ENCODE data around the gene ABR. TPM values are rescaled to one million over a fixed set of nuclear protein-coding genes. Genes with fewer than 3 reads are reported as not detected.

ABR gene
- total RNA-seq, 1 donor from 2014 or later = 66.7 TPM

DNA sequence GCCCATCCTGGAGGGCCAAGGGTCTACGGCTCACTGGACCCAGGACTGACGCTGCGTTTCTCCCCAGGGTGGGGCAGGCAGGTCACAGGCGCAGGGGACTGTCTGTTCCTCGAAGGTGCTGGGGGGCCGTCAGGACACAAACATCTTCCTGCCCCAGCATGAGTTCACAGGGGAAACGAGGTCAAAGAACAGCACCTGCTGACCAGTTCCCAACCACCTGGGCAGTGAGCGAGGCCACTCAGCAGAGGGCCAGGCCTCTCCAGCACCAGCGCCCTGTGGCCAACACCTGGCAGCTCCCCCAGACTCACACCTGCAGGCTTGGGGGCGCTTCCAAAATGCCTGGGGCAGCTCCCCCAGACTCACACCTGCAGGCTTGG, 153.2 kb downstream of the ABR start:
- H3K27me3 Mint-ChIP-seq (ENCODE audit: insufficient read depth) = no peaks in the 10 kb centered on the region
- H3K9me3 Mint-ChIP-seq = no peaks in the 10 kb centered on the region
- peaks cover 3% of the 10 kb centered on the region for H3K36me3 Mint-ChIP-seq (ENCODE audit: low read depth)
- H3K27ac Mint-ChIP-seq = no peak overlapping the region
- intact Hi-C loops (cut with micrococcal nuclease) = no loop called here
- H3K4me1 Mint-ChIP-seq (ENCODE audit: low read depth) = no peaks in the 10 kb centered on the region
- DNase-seq (ENCODE audit: low spot score) = no peak
- H3K4me3 Mint-ChIP-seq = no peak overlapping the region

DNA sequence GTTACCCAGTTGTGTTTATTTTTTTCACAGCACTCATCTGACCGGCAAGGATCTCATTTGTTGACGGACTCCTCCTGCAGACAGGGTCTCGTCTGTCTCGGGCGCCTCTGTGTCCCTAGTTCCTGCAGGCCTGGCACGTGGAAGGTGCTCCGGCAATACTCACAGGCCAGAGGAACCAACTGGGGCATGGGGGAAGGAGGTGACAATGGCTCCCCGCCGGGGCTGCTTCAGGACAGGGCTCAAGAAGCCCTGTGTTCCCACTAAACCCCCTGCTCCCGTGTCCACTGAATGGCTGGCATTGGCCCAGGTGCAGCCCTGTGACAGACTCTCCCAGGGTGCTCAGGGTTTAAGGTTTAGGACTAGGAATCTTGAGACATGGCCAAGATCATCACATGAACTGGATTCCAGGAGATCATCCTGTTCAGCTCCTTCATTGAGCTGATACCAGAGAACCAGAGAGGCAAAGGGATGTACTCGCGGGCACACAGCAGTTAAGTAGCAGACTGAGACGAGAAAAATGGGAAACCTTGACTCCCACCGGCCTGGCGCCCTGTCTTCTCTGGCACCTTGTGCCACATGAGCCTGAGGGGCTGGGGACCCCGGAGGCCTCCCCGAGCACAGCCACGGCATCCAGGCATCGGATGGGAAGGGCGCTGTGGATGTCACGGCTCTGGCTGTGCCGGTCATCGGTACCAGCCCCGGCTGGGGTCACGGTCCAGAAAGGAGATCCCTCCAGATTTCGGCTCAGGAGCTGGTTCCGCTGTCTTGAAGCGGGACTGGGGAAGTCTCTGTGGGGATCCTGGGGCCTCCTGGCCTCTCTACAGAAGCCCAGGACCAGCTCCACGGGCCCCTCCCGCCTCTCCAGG, 153.8 kb downstream of the ABR start:
- Mint-ChIP-seq H3K4me1 (ENCODE audit: low read depth) (no peaks in the 10 kb centered on the region), H3K27ac (no peak overlapping the region), H3K9me3 (no peaks in the 10 kb centered on the region), H3K27me3 (ENCODE audit: insufficient read depth) (no peaks in the 10 kb centered on the region), H3K36me3 (ENCODE audit: low read depth) (peaks cover 3% of the 10 kb centered on the region), H3K4me3 (no peak overlapping the region)
- no peak for DNase-seq (ENCODE audit: low spot score)
- intact Hi-C loops (cut with micrococcal nuclease) = no loop called here

DNA sequence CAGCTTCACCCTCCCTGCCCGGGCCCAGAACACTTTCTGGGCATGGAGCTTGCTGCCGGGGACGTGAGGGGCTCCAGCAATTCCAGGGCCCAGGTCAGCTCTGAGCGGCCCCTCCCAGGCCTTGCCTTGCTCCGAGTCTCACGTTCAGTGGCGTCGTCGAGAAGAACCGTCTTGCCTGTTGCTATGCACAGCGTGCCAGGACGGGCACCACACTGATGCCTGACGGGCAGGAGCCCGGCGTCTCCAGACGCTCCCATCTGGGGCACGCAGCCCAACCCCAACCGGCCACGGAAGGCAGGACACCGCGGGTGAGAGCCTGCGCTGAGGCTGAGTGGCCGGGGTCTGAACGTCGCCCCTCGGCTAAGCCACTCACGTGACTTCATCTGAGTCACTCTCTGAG, 155.7 kb downstream of the ABR start:
- no peaks in the 10 kb centered on the region for H3K27me3 Mint-ChIP-seq (ENCODE audit: insufficient read depth)
- H3K4me1 Mint-ChIP-seq (ENCODE audit: low read depth) = no peaks in the 10 kb centered on the region
- intact Hi-C loops (cut with micrococcal nuclease) = no loop called here
- H3K36me3 Mint-ChIP-seq (ENCODE audit: low read depth) = peaks cover 3% of the 10 kb centered on the region
- H3K4me3 Mint-ChIP-seq = no peak overlapping the region
- no peak overlapping the region for H3K27ac Mint-ChIP-seq
- DNase-seq (ENCODE audit: low spot score) = no peak
- no peaks in the 10 kb centered on the region for H3K9me3 Mint-ChIP-seq

DNA sequence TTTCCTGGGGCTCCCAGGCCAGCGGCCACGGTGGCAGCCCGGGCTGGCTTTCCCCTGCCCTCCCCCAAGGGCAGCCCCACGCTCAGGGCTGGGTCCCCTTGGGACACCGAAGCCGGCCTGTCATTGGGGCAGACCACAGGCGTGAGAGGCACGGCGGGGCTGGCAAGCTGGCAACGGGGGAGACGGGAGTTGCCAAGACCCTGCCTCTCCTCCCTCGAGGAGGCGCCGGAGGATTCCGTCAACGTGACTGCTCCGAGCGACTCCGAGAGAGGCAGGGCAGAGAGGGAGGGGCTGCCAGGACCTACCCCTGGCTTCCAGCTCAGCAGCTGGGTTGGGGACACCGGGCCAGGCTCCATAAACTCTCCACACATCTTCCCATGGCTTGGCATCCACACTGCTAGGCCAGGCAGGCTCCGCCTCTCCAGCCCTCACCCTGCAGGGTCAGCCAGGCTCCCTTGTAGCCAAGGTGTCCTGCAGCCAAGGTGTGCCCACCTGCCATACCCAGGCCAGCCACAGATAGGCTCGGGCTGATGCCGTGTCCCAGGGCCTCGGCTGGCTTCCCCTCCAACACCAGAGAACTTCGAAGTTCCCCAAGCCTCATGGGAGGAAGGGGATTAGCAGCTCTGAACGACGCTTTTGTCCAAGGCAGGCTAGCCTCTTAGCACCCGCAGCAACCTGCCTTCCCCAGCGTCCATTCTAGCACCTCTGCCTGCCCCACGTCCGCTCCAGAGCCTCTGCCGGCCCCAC, 157.3 kb downstream of the ABR start:
- H3K27me3 Mint-ChIP-seq (ENCODE audit: insufficient read depth) = no peaks in the 10 kb centered on the region
- H3K9me3 Mint-ChIP-seq = no peaks in the 10 kb centered on the region
- no peak overlapping the region for H3K4me3 Mint-ChIP-seq
- H3K4me1 Mint-ChIP-seq (ENCODE audit: low read depth) = no peaks in the 10 kb centered on the region
- intact Hi-C loops (cut with micrococcal nuclease) = no loop called here
- no peak overlapping the region for H3K27ac Mint-ChIP-seq
- H3K36me3 Mint-ChIP-seq (ENCODE audit: low read depth) = peaks cover 3% of the 10 kb centered on the region
- DNase-seq (ENCODE audit: low spot score) = no peak

DNA sequence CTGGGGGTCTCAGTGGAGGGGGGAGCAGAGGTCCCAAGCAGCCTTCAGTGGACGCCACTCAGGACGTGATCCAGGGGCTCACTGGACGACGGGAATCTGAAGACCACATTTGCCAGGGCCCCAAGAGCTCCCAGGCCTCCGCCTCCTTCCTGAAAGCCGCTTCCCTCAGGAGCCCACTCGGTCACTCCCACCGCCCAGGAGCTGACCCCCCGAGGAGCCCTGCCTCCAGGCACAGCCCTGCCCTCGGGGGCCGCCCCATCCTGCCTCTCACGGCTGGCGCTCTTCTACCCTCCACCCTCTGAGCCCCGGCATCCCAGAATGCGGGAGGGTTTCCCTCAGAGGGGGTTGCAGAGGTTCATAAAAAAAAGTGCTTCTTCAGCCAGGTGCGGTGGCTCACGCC, 158.6 kb downstream of the ABR start:
- Mint-ChIP-seq H3K4me3 (no peak overlapping the region), H3K27me3 (ENCODE audit: insufficient read depth) (no peaks in the 10 kb centered on the region)
- intact Hi-C loops (cut with micrococcal nuclease) = no loop called here

DNA sequence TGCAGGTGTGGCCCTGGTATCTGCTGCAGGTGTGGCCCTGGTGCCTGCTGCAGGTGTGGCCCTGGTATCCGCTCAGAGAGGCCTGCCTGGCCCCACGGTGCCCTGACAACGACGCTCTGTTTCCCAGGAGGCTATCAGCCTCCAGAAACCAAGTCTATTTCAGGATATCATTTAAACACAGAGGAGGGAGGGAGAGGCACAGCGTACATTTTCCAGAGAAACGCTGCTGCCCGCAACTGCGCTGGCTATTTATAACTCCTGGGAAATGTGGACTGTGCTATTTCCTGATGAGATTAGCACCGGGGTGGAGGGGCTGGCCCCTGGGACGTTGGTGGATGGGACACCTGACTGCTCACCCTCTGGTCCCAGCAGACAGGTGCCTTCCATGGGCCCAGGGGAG, 160.3 kb downstream of the ABR start:
- DNase-seq (ENCODE audit: low spot score) = no peak
- H3K27ac Mint-ChIP-seq = no peak overlapping the region
- H3K9me3 Mint-ChIP-seq = no peaks in the 10 kb centered on the region
- no peaks in the 10 kb centered on the region for H3K27me3 Mint-ChIP-seq (ENCODE audit: insufficient read depth)
- H3K4me3 Mint-ChIP-seq = no peak overlapping the region
- intact Hi-C loops (cut with micrococcal nuclease) = no loop called here
- H3K4me1 Mint-ChIP-seq (ENCODE audit: low read depth) = no peaks in the 10 kb centered on the region
- no peaks in the 10 kb centered on the region for H3K36me3 Mint-ChIP-seq (ENCODE audit: low read depth)

More for the DNA sequence above, 158.6 kb downstream of the ABR start:
- H3K9me3 Mint-ChIP-seq = no peaks in the 10 kb centered on the region
- no peak for DNase-seq (ENCODE audit: low spot score)
- no peaks in the 10 kb centered on the region for H3K4me1 Mint-ChIP-seq (ENCODE audit: low read depth)
- peaks cover 3% of the 10 kb centered on the region for H3K36me3 Mint-ChIP-seq (ENCODE audit: low read depth)
- H3K27ac Mint-ChIP-seq = no peak overlapping the region

DNA sequence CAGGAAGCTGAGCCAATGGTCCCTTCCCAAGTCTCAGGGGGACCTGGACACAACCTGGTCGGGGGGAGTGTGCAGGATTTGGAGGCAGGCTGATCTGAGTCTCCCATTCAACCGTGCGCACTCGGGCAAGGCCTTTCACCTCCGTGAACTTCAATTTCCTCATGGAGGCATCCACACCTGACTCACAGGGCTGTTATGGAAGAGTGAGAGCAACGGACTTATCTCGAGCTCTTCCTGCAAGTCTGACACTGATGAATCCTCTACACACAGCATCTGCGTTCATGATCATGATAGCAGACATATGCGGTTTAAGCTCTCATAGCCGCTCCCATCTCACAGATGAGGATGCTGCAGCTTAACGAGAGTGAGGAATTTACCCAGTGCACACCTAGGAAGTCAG, 161.2 kb downstream of the ABR start:
- no peaks in the 10 kb centered on the region for H3K4me1 Mint-ChIP-seq (ENCODE audit: low read depth)
- intact Hi-C loops (cut with micrococcal nuclease) = no loop called here
- no peak overlapping the region for H3K4me3 Mint-ChIP-seq
- H3K9me3 Mint-ChIP-seq = no peaks in the 10 kb centered on the region
- DNase-seq (ENCODE audit: low spot score) = no peak
- H3K36me3 Mint-ChIP-seq (ENCODE audit: low read depth) = no peaks in the 10 kb centered on the region
- no peak overlapping the region for H3K27ac Mint-ChIP-seq
- H3K27me3 Mint-ChIP-seq (ENCODE audit: insufficient read depth) = no peaks in the 10 kb centered on the region

DNA sequence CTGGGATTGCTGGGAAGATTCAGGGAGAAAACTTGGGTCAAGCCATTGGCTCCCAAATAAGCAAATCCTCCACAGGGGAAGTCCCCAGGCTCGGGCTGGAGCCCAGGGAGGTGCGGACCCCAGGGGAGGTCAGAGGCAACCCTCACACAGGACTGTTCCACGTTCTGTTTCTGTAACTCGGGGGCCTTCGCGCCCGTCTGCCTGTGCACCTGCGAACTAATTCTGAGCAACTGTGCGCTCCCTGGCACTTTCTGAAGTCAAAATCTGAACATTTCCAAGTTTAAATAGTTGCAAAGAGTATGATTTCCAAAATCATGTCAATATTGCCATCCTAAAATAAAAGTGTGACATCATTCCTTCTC, 166.1 kb downstream of the ABR start:
- no peak overlapping the region for H3K4me3 Mint-ChIP-seq
- no peaks in the 10 kb centered on the region for H3K9me3 Mint-ChIP-seq
- DNase-seq (ENCODE audit: low spot score) = no peak
- H3K36me3 Mint-ChIP-seq (ENCODE audit: low read depth) = no peaks in the 10 kb centered on the region
- intact Hi-C loops (cut with micrococcal nuclease) = no loop called here
- no peaks in the 10 kb centered on the region for H3K4me1 Mint-ChIP-seq (ENCODE audit: low read depth)
- no peaks in the 10 kb centered on the region for H3K27me3 Mint-ChIP-seq (ENCODE audit: insufficient read depth)
- H3K27ac Mint-ChIP-seq = no peak overlapping the region

DNA sequence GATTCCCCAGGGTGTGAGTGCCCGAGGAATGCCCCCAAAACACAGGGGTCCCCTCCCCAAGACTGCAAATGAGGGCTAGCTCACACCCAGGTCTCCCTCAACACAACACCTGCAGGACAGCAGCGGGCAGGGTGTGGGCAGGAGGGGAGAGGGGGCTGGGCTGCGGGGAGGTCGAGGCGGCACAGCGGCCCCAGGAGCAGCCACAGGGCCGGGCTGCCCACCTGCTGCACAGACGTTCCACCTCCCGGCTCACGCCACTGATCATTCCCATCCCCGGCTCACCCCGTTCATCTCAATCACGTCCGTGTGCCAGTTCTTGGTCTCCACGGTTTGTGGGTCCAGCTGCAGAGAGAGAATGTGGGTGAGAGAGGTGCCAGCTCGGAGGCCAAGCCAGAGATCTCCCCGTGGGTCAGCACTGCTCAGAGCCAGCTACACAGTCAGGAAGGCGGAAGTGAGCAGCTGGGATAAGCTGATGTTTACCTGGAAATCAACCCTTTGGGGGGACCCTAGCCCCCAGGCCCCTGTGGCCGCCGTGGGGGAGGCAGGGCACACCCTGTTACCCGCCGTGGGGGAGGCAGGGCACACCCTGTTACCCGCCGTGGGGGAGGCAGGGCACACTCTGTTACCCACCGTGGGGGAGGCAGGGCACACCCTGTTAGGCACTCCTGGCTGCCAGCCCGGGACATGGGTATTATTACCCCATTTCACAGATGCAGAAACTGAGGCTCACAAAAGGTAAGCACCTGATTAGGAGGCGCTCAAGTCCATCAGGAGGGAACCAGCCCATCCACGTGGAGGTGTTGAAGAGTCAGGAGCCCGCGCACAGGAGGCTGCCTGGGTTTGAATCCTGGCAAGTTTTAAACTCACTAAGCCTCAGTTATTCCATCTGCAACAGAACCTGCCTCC, 166.7 kb downstream of the ABR start:
- Mint-ChIP-seq H3K4me1 (ENCODE audit: low read depth) (no peaks in the 10 kb centered on the region), H3K4me3 (no peak overlapping the region), H3K27me3 (ENCODE audit: insufficient read depth) (no peaks in the 10 kb centered on the region), H3K36me3 (ENCODE audit: low read depth) (no peaks in the 10 kb centered on the region), H3K27ac (no peak overlapping the region), H3K9me3 (no peaks in the 10 kb centered on the region)
- intact Hi-C loops (cut with micrococcal nuclease) = no loop called here
- DNase-seq (ENCODE audit: low spot score) = no peak

DNA sequence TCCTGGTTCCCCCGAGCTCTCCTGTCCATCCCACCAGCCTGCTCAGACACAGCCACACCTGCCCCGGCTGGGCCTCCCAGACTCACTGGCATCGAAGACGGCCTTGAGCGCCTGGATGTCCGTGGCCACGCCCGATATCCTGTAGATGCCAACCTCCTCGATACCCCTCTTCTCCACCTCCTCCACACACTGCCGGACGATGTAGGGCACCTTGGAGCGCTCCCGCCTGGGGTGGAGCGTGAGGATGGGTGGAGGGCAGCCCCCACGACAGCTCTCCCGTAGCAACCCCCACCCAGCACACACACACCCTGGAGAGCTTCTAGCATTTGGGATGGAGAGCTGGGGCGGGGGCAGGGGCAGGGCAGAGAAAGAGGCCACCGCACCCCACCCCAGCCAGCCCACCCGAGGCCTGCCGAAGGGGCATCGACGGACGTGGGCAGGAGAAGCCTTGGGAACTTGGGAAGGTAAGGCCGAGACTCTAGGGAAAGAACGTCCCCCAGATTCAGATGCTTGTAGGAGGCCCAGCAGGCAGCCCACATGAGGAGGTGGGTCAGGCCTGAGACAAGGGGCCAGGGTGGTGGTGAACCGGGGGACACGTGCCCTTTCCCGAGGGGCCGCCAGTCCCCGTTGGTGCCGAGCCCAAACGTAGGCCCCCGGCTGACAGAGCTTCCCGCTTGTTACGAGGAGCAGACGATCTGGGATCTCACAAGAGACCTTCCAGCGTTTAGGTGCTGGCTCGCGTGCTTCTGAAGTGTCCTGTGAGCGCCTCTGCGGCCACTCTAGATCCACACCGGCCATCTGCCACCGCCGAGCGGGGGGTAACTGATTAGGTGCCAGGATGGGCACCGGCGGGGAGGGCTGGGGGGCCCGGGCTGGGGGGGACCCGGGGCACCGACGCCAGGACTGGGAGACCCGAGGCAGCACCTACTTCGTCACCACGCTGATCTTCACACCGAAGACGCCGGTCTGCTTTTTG, 167.7 kb downstream of the ABR start:
- H3K27me3 Mint-ChIP-seq (ENCODE audit: insufficient read depth) = no peaks in the 10 kb centered on the region
- intact Hi-C loops (cut with micrococcal nuclease) = no loop called here

DNA sequence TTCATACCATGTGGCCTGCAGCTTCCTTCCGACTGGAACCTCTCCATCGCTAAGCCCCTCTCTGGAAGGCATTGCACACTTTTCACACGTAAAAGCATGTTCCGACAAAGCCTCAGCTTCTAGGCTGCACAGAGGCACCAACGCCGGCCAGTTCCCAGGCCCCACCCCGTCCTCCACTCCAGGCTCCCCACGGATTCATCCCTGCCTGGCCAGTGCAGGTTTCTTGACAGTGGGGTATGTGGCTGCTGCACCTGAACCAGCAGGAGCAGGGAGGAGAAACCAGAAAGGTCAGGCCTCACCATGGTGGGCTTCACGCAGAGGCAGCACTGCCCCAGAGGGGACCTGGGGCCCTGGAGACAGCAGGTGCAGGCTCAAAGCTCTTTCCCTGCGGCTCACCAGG, 168.6 kb downstream of the ABR start:
- Mint-ChIP-seq H3K9me3 (no peaks in the 10 kb centered on the region), H3K27ac (no peak overlapping the region), H3K36me3 (ENCODE audit: low read depth) (no peaks in the 10 kb centered on the region), H3K4me1 (ENCODE audit: low read depth) (no peaks in the 10 kb centered on the region), H3K27me3 (ENCODE audit: insufficient read depth) (no peaks in the 10 kb centered on the region), H3K4me3 (no peak overlapping the region)
- intact Hi-C loops (cut with micrococcal nuclease) = no loop called here
- DNase-seq (ENCODE audit: low spot score) = no peak

More for the DNA sequence above, 167.7 kb downstream of the ABR start:
- Mint-ChIP-seq H3K36me3 (ENCODE audit: low read depth) (no peaks in the 10 kb centered on the region), H3K9me3 (no peaks in the 10 kb centered on the region), H3K27ac (no peak overlapping the region), H3K4me3 (no peak overlapping the region), H3K4me1 (ENCODE audit: low read depth) (no peaks in the 10 kb centered on the region)
- DNase-seq (ENCODE audit: low spot score) = no peak

DNA sequence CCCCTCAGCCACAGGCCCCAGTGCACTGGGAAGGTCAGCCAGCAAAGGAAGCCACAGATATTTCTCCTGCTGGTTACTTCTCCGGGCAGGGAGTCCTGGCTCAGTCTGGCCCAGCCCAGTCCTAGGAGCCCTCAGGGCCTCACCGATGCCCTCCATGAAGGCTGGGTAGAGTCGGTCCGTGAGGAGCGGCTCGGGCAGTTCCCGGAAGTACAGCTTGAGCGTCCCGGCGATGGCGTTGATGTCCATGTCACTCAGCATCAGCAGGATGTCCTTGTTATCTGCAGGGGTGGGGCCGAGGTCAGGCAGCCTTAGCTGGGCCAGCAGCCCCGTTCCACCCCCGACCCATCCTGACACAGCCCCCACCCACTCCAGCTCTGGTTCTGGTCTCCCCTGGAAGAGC, 169.2 kb downstream of the ABR start:
- no peaks in the 10 kb centered on the region for H3K9me3 Mint-ChIP-seq
- peaks cover under 1% of the 10 kb centered on the region for H3K36me3 Mint-ChIP-seq (ENCODE audit: low read depth)
- no peak overlapping the region for H3K4me3 Mint-ChIP-seq
- intact Hi-C loops (cut with micrococcal nuclease) = no loop called here
- DNase-seq (ENCODE audit: low spot score) = no peak
- H3K4me1 Mint-ChIP-seq (ENCODE audit: low read depth) = no peaks in the 10 kb centered on the region
- H3K27ac Mint-ChIP-seq = no peak overlapping the region
- no peaks in the 10 kb centered on the region for H3K27me3 Mint-ChIP-seq (ENCODE audit: insufficient read depth)
